Measurements from ENCODE around the gene TRPV5.

DNA sequence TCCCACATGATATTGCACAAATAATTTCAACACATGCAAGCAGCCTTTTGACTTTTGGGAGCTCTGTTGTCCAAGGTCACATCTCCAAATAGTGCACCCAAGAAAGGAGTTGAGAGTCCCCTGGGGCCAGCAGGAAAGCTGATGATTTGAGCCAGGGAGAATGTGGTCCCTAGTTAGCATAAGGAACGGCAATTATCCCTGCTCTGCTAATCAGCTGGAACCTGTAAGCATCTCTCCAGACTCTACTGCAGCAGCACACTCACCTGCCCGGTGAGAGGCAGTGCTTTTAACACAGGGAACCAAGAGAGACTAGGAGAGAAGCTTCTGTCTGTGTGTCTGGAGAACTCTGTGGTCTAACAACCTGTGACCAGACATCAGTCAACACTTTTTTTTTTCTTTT is 17.0 kb downstream of the TRPV5 start:
- TF ChIP-seq, protein P1, sequence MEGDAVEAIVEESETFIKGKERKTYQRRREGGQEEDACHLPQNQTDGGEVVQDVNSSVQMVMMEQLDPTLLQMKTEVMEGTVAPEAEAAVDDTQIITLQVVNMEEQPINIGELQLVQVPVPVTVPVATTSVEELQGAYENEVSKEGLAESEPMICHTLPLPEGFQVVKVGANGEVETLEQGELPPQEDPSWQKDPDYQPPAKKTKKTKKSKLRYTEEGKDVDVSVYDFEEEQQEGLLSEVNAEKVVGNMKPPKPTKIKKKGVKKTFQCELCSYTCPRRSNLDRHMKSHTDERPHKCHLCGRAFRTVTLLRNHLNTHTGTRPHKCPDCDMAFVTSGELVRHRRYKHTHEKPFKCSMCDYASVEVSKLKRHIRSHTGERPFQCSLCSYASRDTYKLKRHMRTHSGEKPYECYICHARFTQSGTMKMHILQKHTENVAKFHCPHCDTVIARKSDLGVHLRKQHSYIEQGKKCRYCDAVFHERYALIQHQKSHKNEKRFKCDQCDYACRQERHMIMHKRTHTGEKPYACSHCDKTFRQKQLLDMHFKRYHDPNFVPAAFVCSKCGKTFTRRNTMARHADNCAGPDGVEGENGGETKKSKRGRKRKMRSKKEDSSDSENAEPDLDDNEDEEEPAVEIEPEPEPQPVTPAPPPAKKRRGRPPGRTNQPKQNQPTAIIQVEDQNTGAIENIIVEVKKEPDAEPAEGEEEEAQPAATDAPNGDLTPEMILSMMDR (IDR thresholded peaks at IDR 0.05) = no peak
- TF ChIP-seq POLR2A (IDR thresholded peaks at IDR 0.05) = no peak
